Uterus (tissue), 4 donors: ENCODE data around the gene NCOA1. TPM values are rescaled to one million over a fixed set of nuclear protein-coding genes. Genes with fewer than 3 reads are reported as not detected.

Experiments used
- DNase-seq, 2 donors: peaks; one replicate each; pipeline ENCODE4 v3.0.0-alpha.2; 2019 to 2020
- H3K27ac ChIP-seq, 2 donors: fragments of 200-600 bp; sonication (generic); 1 replicate in 1 of 2; 2 replicates in 1 of 2; pipeline ENCODE4 v1.5.1; 2016 to 2018
- H3K27me3 ChIP-seq, 2 donors: fragments of 200-600 bp; sonication (generic); one replicate each; pipeline ENCODE4 v1.5.1; 2018 to 2019; ENCODE audit warnings: control low read depth in 1 of 2
- H3K36me3 ChIP-seq, 2 donors: fragments of 200-600 bp; sonication (generic); one replicate each; pipeline ENCODE4 v1.5.1; 2019; ENCODE audit warnings: control low read depth in 1 of 2
- H3K4me1 ChIP-seq, 2 donors: fragments of 200-600 bp; sonication (generic); one replicate each; pipeline ENCODE4 v1.5.1; 2018 to 2019; ENCODE audit warnings: control low read depth in 1 of 2
- H3K4me3 ChIP-seq, 2 donors: fragments of 200-600 bp; sonication (generic); 1 replicate in 1 of 2; 2 replicates in 1 of 2; pipeline ENCODE4 v1.5.1; 2018 to 2019; ENCODE audit warnings: mild to moderate bottlenecking in 1 of 2
- H3K9me3 ChIP-seq, 2 donors: fragments of 200-600 bp; sonication (generic); one replicate each; pipeline ENCODE4 v1.5.1; 2019; ENCODE audit warnings: control low read depth in 1 of 2
- CTCF ChIP-seq, 4 experiments: fragments of 200-600 bp in 2 of 4; fragments of 450-650 bp in 2 of 4; sonication (generic) in 2 of 4; IDR thresholded peaks; one replicate each; pipeline ENCODE4 v1.5.1; 2016 to 2019; ENCODE audit warnings: antibody characterized with exemption in 4 of 4, mild to moderate bottlenecking in 2 of 4, moderate library complexity in 1 of 4
- POLR2A ChIP-seq, 2 donors: fragments of 450-650 bp; IDR thresholded peaks; one replicate each; pipeline ENCODE4 v1.6.1; 2016; ENCODE audit warnings: antibody characterized with exemption in 2 of 2, mild to moderate bottlenecking in 1 of 2, moderate library complexity in 1 of 2
- intact Hi-C: fragments of 100-400 bp; cut with DNase I; formaldehyde crosslinking; loops from one replicate; pipeline ENCODE4 v1.15.1; 2023; ENCODE audit warnings: low total_unique reads
- total RNA-seq, 4 donors: library from RNA; depleted of rRNA in 3 of 4; stranded (reverse); fragments of >200 nt in 3 of 4; gene quantifications; one replicate each; pipeline versions ENCODE4 v1.1.0 to v1.2.4, GENCODE V29; 2014 to 2023
- donor health status: DM: yes; HTN: yes; CAD: no.

NCOA1 gene
- total RNA-seq, 4 donors from 2014 or later, result 38.7 to 88.5 (median 62.0) TPM

- no peaks in the 10 kb centered on the region for H3K4me1 ChIP-seq
- H3K36me3 ChIP-seq, result no peaks in the 10 kb centered on the region
- DNase-seq, result no peak
- TF ChIP-seq POLR2A (IDR thresholded peaks at IDR 0.05) (no peak), CTCF (IDR thresholded peaks at IDR 0.05) (no peak)
- no peak overlapping the region for H3K27ac ChIP-seq
- H3K9me3 ChIP-seq, result no peaks in the 10 kb centered on the region
- intact Hi-C loops, result no loop called here
- H3K4me3 ChIP-seq, result no peak overlapping the region
- no peaks in the 10 kb centered on the region for H3K27me3 ChIP-seq
Observed at GRCh38 chr2:24626131-24626530, 135.1 kb downstream of the NCOA1 start.

DNA sequence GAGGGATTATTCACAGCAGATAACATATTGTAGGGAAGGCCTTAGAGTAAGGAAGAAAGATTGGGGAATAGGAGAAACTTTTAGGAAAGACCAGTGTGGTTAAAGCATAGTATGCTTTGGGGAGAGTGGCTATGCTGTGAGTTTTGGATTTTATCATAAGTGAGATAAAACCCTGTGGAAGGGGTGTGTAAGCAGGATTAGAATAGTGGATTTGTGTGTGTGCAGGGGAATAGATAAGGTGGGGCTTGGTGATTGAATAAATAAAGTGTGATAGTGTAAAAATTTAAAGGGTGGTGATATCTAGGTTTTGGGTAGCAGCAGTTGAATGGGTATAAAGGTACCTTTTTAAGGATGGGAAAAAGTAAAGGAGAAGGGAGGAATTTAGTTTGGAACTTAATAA lies 137.7 kb downstream of the NCOA1 start:
- no peak for TF ChIP-seq CTCF (IDR thresholded peaks at IDR 0.05)
- TF ChIP-seq POLR2A (IDR thresholded peaks at IDR 0.05), result no peak

GRCh38 chr2:24632172-24632571 lies 141.1 kb downstream of the NCOA1 start:
- Histone ChIP-seq H3K4me1 (no peaks in the 10 kb centered on the region), H3K4me3 (no peak overlapping the region), H3K27me3 (no peaks in the 10 kb centered on the region), H3K36me3 (no peaks in the 10 kb centered on the region), H3K9me3 (no peaks in the 10 kb centered on the region), H3K27ac (no peak overlapping the region)
- no peak for DNase-seq
- intact Hi-C loops, result no loop called here
- TF ChIP-seq CTCF (IDR thresholded peaks at IDR 0.05) (no peak), POLR2A (IDR thresholded peaks at IDR 0.05) (no peak)

More for the DNA sequence above, 137.7 kb downstream of the NCOA1 start:
- no peaks in the 10 kb centered on the region for H3K4me1 ChIP-seq
- no peaks in the 10 kb centered on the region for H3K27me3 ChIP-seq
- no peak for DNase-seq
- H3K36me3 ChIP-seq, result no peaks in the 10 kb centered on the region
- H3K4me3 ChIP-seq, result no peak overlapping the region
- intact Hi-C loops, result no loop called here
- H3K27ac ChIP-seq, result no peak overlapping the region
- no peaks in the 10 kb centered on the region for H3K9me3 ChIP-seq

DNA sequence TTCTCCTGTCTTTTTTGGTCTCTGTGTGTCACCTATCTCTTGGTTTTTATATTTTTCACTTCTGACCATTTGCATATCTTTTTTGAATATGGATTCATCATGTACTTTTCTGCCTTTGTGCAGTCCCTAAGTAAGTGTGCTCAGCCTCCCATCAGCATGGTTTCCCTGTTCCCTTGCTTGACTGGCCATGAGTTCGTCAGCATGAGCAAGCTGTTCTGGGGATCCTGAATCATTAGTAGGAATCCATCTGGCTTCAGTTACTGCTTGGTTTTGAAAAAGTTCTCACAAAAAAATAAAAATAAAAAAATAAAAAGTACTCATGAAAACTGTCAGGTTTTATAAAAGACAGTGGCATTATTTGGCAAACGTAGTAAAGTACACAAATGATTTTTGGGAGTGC lies 144.1 kb downstream of the NCOA1 start:
- DNase-seq, result no peak
- intact Hi-C loops, result no loop called here

GRCh38 chr2:24638568-24638967 lies 147.5 kb downstream of the NCOA1 start:
- peaks cover 0 to 11% of the 10 kb centered on the region in 2 donors for H3K4me1 ChIP-seq
- no peak for DNase-seq
- H3K27ac ChIP-seq, result no peak overlapping the region
- no peaks in the 10 kb centered on the region for H3K9me3 ChIP-seq
- TF ChIP-seq POLR2A (IDR thresholded peaks at IDR 0.05) (no peak), CTCF (IDR thresholded peaks at IDR 0.05) (no peak)
- intact Hi-C loops, result no loop called here
- no peak overlapping the region for H3K4me3 ChIP-seq
- H3K36me3 ChIP-seq, result no peaks in the 10 kb centered on the region
- H3K27me3 ChIP-seq, result no peaks in the 10 kb centered on the region

More for the DNA sequence above, 144.1 kb downstream of the NCOA1 start:
- no peaks in the 10 kb centered on the region for H3K4me1 ChIP-seq
- no peaks in the 10 kb centered on the region for H3K27me3 ChIP-seq
- no peak overlapping the region for H3K27ac ChIP-seq
- no peaks in the 10 kb centered on the region for H3K36me3 ChIP-seq
- no peak overlapping the region for H3K4me3 ChIP-seq
- H3K9me3 ChIP-seq, result no peaks in the 10 kb centered on the region
- TF ChIP-seq POLR2A (IDR thresholded peaks at IDR 0.05), result no peak

GRCh38 chr2:24642351-24642750 lies 151.3 kb downstream of the NCOA1 start:
- TF ChIP-seq CTCF (IDR thresholded peaks at IDR 0.05) (no peak), POLR2A (IDR thresholded peaks at IDR 0.05) (no peak)
- no peaks in the 10 kb centered on the region for H3K27me3 ChIP-seq
- no peak overlapping the region for H3K4me3 ChIP-seq
- H3K4me1 ChIP-seq, result peaks cover 0 to 14% of the 10 kb centered on the region in 2 donors
- H3K9me3 ChIP-seq, result no peaks in the 10 kb centered on the region
- no peak overlapping the region for H3K27ac ChIP-seq
- H3K36me3 ChIP-seq, result no peaks in the 10 kb centered on the region
- intact Hi-C loops, result no loop called here
- no peak for DNase-seq
